IPS-18c (cell line): ENCODE data around the gene ZNF628.

ENCODE experiments used
- H3K4me3 ChIP-seq: 2 replicates; pipeline ENCODE4 v1.7.0; 2013; ENCODE audit warnings: low read depth, mild to moderate bottlenecking, low read length, moderate library complexity; ENCODE audit not compliant: insufficient read depth
- H3K9me3 ChIP-seq: one replicate; pipeline ENCODE4 v1.6.1; 2013; ENCODE audit warnings: mild to moderate bottlenecking, low read length, moderate library complexity; ENCODE audit not compliant: control insufficient read depth, insufficient read depth

The ZNF628 gene

DNA sequence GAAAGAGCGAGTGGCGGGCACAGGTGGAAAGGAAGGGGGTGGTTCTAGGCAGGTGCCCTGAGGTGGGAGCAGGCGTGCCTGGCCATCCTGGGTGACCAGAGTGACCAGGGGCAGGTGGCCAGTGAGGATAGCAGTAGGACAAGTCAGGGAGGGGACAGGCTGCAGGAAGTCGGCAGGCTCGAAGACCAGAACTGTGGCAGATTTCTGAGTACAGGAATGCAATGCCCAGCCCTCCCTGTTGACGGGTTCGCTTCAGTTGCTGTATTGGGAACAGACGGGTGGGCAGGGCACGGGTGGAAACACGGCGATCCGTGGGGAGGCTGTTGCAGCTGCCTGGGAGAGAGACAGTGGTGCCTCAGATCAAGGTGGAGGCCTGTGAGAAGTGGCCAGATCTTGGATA, 1.9 kb downstream of the ZNF628 start:
- Histone ChIP-seq H3K4me3 (no peak overlapping the region), H3K9me3 (no peaks in the 10 kb centered on the region)

- Histone ChIP-seq H3K4me3 (no peak overlapping the region), H3K9me3 (no peaks in the 10 kb centered on the region)
Observed at GRCh38 chr19:55479045-55479444, 2.6 kb downstream of the ZNF628 start.

GRCh38 chr19:55479451-55480230, 3.2 kb downstream of the ZNF628 start:
- no peaks in the 10 kb centered on the region for H3K9me3 ChIP-seq
- no peak overlapping the region for H3K4me3 ChIP-seq

DNA sequence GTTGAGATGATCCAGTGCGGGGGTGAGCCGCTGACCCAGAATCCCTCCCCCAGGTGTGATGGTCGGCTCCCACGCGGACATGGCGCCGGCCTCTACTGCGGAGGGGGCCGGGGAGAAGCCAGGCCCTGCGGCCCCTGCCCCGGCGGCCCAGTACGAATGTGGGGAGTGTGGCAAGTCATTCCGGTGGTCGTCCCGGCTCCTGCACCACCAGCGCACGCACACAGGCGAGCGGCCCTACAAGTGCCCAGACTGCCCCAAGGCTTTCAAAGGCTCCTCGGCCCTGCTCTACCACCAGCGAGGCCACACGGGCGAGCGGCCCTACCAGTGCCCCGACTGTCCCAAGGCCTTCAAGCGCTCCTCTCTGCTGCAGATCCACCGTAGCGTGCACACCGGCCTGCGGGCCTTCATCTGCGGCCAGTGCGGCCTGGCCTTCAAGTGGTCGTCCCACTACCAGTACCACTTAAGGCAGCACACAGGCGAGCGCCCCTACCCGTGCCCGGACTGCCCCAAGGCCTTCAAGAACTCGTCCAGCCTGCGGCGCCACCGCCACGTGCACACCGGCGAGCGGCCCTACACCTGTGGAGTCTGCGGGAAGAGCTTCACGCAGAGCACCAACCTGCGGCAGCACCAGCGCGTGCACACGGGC, 4.9 kb downstream of the ZNF628 start:
- no peak overlapping the region for H3K4me3 ChIP-seq
- H3K9me3 ChIP-seq, result no peaks in the 10 kb centered on the region

DNA sequence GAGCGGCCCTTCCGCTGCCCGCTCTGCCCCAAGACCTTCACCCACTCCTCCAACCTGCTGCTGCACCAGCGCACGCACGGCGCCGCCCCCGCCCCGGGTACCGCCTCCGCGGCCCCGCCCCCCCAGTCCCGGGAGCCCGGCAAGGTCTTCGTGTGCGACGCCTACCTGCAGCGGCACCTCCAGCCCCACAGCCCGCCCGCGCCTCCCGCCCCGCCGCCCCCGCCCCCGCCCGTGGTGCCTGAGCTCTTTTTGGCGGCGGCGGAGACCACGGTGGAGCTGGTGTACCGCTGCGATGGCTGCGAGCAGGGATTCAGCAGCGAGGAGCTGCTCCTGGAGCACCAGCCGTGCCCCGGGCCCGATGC, 5.4 kb downstream of the ZNF628 start:
- Histone ChIP-seq H3K9me3 (no peaks in the 10 kb centered on the region), H3K4me3 (no peak overlapping the region)

- Histone ChIP-seq H3K9me3 (no peaks in the 10 kb centered on the region), H3K4me3 (no peak overlapping the region)
Observed at GRCh38 chr19:55482156-55482961, 5.9 kb downstream of the ZNF628 start.

- Histone ChIP-seq H3K4me3 (no peak overlapping the region), H3K9me3 (no peaks in the 10 kb centered on the region)
Observed at GRCh38 chr19:55482967-55483705, 6.7 kb downstream of the ZNF628 start.

DNA sequence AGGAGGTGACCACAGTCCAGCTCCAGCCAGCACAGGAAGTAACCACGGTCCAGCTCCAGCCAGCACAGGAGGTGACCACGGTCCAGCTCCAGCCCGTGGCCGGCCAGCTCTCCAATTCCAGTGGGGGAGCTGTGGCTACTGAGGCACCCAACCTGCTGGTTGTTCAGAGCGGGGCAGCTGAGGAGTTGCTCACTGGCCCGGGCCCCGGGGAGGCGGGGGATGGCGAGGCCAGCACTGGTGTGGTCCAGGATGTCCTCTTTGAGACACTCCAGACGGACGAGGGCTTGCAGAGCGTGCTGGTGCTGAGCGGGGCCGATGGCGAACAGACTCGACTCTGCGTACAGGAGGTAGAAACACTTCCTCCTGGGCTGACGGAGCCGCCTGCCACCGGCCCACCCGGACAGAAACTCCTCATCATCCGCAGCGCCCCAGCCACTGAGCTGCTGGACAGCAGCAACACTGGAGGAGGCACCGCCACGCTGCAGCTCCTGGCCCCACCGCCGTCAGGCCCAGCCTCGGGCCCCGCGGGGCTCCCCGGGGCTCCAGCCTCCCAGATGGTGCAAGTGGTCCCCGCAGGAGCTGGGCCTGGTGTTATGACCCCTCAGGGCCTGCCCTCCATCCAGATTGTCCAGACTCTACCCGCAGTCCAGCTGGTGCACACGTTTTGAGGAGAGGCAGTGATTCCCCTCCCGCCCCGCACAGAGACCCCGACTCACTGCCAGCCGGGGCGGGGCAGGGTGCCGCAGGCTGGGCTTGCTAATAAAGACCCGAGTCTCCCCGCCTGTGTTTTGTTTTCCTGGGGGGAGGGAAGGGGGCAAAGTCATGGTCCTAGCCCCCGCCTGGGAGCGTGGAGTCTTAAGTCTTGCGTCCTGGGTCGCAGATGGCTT, 7.5 kb downstream of the ZNF628 start:
- no peaks in the 10 kb centered on the region for H3K9me3 ChIP-seq
- H3K4me3 ChIP-seq, result peak overlapping the region; percentile 83

- Histone ChIP-seq H3K9me3 (no peaks in the 10 kb centered on the region), H3K4me3 (peak within 1 kb of the TSS; percentile 83)
Observed at GRCh38 chr19:55484593-55485438, 8.4 kb downstream of the ZNF628 start, which contains the start of gene NAT14. TSS of gene NAT14 (plus strand) at chr19:55485188. CDS start at chr19:55485709, 521 bp downstream.

GRCh38 chr19:55485439-55486011, 9.1 kb downstream of the ZNF628 start:
- peak overlapping the region; percentile 83 for H3K4me3 ChIP-seq
- H3K9me3 ChIP-seq, result no peaks in the 10 kb centered on the region

DNA sequence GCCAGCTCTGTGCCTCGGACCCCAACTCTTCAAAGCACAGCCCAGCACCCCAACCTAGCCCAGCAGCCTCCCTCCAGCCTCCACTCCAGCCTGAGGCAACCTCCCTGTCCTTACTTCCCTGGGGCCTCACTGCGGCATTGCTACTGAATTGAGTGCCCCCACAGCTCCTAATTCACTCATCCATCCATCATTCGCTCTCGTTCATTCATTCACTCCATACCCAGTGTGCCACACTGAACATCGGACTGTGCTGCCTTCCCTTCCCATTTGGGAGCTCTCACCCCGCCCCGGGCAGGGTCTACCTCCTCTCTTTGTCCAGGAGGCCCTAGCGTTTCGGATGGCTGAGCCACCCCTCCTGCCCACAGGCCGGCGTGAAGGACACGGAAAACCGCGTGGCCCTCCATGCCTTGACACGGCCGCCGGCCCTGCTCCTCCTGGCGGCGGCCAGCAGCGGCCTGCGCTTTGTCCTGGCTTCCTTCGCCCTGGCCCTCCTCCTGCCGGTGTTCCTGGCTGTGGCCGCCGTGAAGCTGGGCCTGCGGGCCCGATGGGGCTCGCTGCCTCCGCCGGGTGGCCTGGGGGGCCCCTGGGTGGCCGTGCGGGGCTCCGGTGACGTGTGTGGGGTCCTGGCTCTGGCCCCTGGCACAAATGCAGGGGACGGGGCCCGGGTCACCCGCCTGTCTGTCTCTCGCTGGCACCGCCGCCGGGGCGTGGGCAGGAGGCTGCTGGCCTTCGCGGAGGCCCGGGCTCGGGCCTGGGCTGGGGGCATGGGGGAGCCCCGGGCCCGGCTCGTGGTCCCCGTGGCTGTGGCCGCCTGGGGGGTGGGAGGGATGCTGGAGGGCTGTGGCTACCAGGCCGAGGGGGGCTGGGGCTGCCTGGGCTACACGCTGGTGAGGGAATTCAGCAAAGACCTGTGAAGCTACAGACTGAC, 9.9 kb downstream of the ZNF628 start:
- Histone ChIP-seq H3K4me3 (peak overlapping the region; percentile 83; the same call in 1 of the 2 replicates), H3K9me3 (no peaks in the 10 kb centered on the region)

DNA sequence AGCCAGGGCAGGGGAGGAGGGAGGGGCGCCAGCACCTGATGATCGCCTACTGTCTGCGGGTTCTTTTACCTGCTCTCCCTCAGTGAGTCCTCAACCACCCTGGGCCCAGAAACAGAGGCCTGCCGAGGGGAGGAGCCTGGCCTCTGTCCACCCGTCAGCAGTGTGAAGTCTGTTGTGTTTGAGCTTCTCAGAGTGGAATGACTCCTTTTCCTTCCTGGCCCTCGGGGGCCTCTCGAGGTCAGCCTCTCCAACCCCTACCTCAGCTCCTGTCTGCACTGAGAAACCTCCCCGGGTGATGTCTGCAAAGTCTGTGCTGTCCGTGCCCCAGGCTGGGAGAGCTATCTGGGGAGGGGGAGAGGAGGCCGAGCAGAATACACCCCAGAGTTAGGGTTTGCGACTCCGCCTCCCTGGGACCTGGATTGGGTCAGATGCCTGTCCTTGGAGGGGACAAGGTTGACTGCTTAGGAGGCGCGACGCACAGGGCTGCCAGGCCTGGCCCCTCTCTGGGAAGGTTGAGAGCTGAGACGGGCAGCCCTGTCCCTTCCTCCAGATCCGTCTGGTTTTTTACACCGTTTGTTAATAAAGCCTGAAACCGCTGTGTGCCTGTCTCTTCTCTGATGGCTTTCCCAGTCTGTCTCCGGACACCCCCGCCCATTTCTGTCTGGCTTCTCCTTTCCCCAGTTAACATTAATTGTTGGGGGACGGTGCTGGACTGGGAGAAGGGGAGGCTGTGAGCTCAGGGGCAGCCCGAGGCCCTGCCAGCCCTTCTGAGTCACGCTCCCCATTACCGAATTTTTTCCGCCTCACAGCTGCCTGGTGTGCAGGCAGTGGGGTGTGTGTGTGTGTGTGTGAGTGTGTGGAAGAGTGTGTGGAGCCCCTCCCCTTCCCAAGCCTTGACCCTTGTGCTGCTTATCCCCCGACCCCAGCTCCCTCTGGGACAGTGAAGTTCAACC, 10.8 kb downstream of the ZNF628 start:
- no peaks in the 10 kb centered on the region for H3K9me3 ChIP-seq
- H3K4me3 ChIP-seq, result no peak overlapping the region; the same call in 1 of the 2 replicates

DNA sequence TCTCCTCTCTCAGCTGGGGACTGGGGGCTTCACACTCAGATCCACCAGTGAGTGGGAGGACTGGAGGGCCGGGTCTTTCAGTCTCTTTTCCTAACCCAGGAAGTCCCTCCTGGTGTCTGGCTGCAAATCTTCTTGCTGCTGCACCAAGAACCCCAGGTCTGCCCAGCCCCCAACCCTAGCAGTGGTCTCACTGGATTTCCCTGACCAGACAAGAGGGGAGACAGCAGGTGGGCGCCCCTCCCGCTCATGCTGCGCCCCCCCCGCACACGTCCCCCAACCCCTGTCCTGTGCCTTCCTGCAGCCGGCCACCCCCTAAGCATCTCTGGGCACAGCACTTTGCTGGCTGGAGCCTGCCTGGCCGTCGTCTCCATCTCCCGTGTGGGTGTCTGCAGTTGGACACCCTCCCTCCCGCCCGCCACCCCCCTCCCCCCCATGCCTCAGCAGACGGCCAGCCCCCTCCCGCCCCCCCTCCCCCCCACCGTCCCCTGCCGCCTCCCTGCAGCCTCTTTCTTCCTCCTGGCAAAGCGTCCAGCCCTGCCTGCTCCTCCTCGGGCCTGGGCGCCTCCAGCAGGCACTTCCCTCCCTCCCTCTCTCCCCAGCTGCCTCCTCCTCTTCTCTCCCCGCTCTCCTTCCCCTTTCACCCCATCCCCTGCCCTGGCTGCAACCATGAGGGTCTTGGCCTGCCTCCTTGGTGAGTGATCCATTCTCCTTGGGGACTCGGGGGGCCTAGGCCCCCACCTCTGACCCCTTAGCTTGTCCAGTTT, 11.7 kb downstream of the ZNF628 start, which contains the start of gene SSC5D:
Gene SSC5D, plus strand, starts transcription at position 513 of the 764 bp plus-strand sequence. Its CDS starts 154 bp downstream, at position 667.
- H3K4me3 ChIP-seq, result peak within 1 kb of the TSS; percentile 41
- no peaks in the 10 kb centered on the region for H3K9me3 ChIP-seq
